ENCODE data around the gene TUBE1. TPM values are rescaled to one million over a fixed set of nuclear protein-coding genes. Genes with fewer than 3 reads are reported as not detected.

TUBE1 gene
- total and polyA plus RNA-seq, 9 donors: 16.0 to 53.0 (median 25.9) TPM

DNA sequence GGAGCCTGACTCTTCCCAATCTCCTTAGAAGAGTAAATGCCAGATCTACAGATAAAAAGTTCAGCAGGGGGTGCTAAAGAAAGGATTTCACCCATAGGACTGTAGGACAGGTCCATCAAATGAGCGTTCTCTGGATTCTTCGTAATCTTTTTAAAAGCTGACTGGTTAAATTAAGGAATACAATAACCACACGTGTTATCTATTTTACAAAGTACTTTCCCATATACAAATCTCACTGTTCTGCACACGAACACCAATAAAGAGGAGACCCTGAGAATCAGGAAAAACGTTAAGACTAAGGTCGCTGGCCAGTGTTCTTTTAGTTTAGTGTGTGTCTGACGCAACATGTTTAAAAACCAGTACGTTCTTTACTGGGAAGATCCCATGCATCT is 542 bp downstream of the TUBE1 start:
- Histone ChIP-seq H3K4me1 (ENCODE audit: insufficient read depth) (no peaks in the 10 kb centered on the region), H3K27ac (peak overlapping the region in 1 of 2 donors; percentile 50), H3K27me3 (no peaks in the 10 kb centered on the region), H3K36me3 (no peaks in the 10 kb centered on the region), H3K9me3 (no peaks in the 10 kb centered on the region), H3K4me3 (peak overlapping the region; percentile 75)
- no peak for DNase-seq
- TF ChIP-seq EP300 (IDR thresholded peaks at IDR 0.05): no peak
- no peak for TF ChIP-seq POLR2A (IDR thresholded peaks at IDR 0.05)
- TF ChIP-seq, protein P1, sequence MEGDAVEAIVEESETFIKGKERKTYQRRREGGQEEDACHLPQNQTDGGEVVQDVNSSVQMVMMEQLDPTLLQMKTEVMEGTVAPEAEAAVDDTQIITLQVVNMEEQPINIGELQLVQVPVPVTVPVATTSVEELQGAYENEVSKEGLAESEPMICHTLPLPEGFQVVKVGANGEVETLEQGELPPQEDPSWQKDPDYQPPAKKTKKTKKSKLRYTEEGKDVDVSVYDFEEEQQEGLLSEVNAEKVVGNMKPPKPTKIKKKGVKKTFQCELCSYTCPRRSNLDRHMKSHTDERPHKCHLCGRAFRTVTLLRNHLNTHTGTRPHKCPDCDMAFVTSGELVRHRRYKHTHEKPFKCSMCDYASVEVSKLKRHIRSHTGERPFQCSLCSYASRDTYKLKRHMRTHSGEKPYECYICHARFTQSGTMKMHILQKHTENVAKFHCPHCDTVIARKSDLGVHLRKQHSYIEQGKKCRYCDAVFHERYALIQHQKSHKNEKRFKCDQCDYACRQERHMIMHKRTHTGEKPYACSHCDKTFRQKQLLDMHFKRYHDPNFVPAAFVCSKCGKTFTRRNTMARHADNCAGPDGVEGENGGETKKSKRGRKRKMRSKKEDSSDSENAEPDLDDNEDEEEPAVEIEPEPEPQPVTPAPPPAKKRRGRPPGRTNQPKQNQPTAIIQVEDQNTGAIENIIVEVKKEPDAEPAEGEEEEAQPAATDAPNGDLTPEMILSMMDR (IDR thresholded peaks at IDR 0.05): no peak
- intact Hi-C loops (cut with DNase I): no loop called here
- 0 to 1% (median 1%) methylated on average over 8 of the region's 8 CpGs for WGBS, 3 donors

DNA sequence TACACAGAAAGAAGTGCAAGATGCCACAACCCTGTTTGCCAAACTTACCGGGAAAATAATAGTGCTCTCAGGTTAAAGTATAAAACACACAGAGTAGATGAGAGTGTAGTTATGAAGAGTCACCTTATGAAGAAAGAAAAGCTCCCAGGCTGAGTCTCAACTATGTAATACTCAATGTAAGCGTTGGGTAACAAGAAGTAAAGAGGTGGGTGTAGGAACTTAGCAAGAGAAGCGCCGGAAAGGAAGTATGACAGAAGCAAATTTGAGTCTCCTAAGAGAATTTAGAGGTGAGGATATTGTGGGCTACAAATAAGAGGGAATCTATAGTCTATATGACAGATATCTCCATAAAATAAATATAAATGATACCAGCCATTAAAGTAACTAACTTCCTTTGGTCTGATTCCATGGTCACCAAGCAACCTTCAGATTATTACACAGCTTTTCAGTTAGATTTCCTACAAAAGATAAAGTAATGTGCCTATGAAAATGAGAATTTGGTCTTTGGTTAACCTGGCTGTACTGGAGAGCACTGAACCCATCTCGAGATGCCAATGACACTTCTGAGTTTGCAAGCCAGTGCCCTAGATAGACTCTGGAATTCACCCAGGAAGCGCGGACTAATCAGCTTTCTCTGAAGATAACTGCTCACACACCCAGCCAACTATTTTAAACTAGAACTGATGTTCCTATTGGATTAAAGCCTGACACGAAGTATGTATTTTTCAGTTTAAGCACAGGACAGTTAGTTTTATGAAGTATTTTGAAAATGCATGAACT is 1.8 kb downstream of the TUBE1 start:
- 80 to 85% (median 83%) methylated on average over 8 of the region's 8 CpGs for WGBS, 3 donors
- Histone ChIP-seq H3K27ac (no peak overlapping the region), H3K4me1 (ENCODE audit: insufficient read depth) (no peaks in the 10 kb centered on the region), H3K36me3 (no peaks in the 10 kb centered on the region), H3K27me3 (no peaks in the 10 kb centered on the region), H3K4me3 (no peak overlapping the region), H3K9me3 (no peaks in the 10 kb centered on the region)
- no peak for TF ChIP-seq POLR2A (IDR thresholded peaks at IDR 0.05)
- TF ChIP-seq, protein P1 (IDR thresholded peaks at IDR 0.05): no peak
- no peak for TF ChIP-seq EP300 (IDR thresholded peaks at IDR 0.05)
- no peak for DNase-seq
- intact Hi-C loops (cut with DNase I): no loop called here

DNA sequence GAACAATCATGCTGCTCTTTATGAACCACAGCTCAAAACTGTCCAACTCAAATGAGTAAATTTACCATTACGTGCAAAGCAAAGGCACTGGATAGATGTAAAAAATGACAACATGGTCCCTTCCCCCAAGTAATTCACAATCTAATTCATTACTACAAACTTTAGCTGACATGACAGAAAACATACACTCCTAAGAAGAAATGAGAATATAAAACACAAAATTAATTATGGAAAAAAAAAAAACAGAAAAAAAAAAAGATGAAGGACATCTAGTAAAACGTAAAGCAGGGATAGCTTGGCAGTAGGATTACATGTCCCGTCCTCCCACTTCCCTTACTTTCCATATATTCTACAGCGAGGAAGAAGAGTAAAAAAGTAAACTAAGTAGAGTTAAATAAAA is 5.7 kb downstream of the TUBE1 start:
- WGBS, 3 donors: 90 to 94% (median 93%) methylated on average over 4 of the region's 4 CpGs
- Histone ChIP-seq H3K4me3 (no peak overlapping the region), H3K4me1 (ENCODE audit: insufficient read depth) (no peaks in the 10 kb centered on the region), H3K27ac (no peak overlapping the region), H3K9me3 (no peaks in the 10 kb centered on the region), H3K27me3 (no peaks in the 10 kb centered on the region), H3K36me3 (no peaks in the 10 kb centered on the region)
- intact Hi-C loops (cut with DNase I): no loop called here
- no peak for DNase-seq
- TF ChIP-seq, protein P1 (IDR thresholded peaks at IDR 0.05): no peak
- TF ChIP-seq POLR2A (IDR thresholded peaks at IDR 0.05): no peak
- no peak for TF ChIP-seq EP300 (IDR thresholded peaks at IDR 0.05)

DNA sequence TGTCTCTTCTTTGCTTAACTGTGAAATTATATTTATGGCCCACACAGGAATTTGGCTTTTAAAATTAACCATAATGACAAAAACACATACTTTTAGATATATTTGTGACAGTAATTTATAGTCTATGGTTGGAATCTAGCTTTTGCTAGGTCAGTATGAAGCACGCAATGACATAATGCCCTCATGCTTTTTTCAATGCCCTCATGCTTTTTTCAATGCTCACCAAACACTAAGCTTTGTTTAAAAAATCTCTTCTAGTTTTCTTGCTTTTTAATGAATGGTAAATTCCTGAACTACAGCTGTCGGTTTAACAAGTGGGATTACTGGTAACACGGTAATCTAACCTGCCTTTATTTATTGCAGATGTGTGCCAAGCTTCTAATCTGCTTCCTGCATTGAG is 20.7 kb downstream of the TUBE1 start:
- Histone ChIP-seq H3K27me3 (no peaks in the 10 kb centered on the region), H3K27ac (no peak overlapping the region), H3K4me3 (no peak overlapping the region), H3K9me3 (no peaks in the 10 kb centered on the region), H3K4me1 (ENCODE audit: insufficient read depth) (no peaks in the 10 kb centered on the region), H3K36me3 (no peaks in the 10 kb centered on the region)
- intact Hi-C loops (cut with DNase I): no loop called here
- no peak for TF ChIP-seq EP300 (IDR thresholded peaks at IDR 0.05)
- DNase-seq: no peak
- WGBS, 3 donors: 78 to 84% (median 83%) methylated on average over 3 of the region's 3 CpGs

DNA sequence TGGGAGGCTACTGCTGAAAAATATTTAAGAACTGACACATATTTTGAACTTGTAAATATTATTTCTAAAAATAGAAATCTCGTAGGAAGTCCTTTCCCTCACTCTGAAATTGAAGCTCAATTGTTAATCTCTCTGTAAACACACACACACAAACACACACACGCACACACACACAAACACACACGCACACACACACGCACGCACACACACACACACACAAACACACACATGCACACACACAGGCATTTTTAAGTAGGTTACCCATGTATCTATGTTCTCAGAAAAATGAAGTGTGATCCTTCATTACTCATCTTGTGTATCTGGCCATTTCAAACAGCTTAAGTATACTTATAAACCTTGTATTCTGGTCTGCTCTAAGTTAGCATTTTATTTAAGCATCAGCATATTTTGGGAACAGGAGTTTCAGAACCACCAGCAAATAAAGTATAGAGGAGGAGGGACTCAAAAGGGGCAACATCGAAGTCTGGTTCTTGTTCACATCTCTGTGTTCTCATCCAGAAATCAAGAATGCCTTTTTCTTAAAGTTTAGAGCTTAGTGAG is 21.8 kb downstream of the TUBE1 start:
- no peak for DNase-seq
- no peak overlapping the region for H3K27ac ChIP-seq
- H3K27me3 ChIP-seq: no peaks in the 10 kb centered on the region
- intact Hi-C loops (cut with DNase I): no loop called here
- H3K4me3 ChIP-seq: no peak overlapping the region
- no peaks in the 10 kb centered on the region for H3K36me3 ChIP-seq
- TF ChIP-seq EP300 (IDR thresholded peaks at IDR 0.05) (no peak), POLR2A (IDR thresholded peaks at IDR 0.05) (no peak)
- TF ChIP-seq, protein P1 (IDR thresholded peaks at IDR 0.05): no peak
- WGBS, 3 donors: 39 to 64% (median 44%) methylated on average over 6 of the region's 6 CpGs
- no peaks in the 10 kb centered on the region for H3K4me1 ChIP-seq (ENCODE audit: insufficient read depth)
- H3K9me3 ChIP-seq: no peaks in the 10 kb centered on the region

All from ovary (tissue), 9 donors.